Right ventricle myocardium inferior (tissue), 1 donor: ENCODE results near the gene SGK2. TPM values are rescaled to one million over a fixed set of nuclear protein-coding genes. Genes with fewer than 3 reads are reported as not detected.
A peak's percentile ranks its signal among the peaks of the same experiment; 100 is the strongest.
"Not testable (repeated sequence)": the region's sequence is repeated elsewhere in the genome, so short reads cannot be mapped to it uniquely, and the experiment has no call there.

Experiments used
- ATAC-seq: fragments of 200-7000 bp; cut with Tn5 transposase; one replicate; pipeline ENCODE4 v1.9.1; 2020; ENCODE audit warnings: mild to moderate bottlenecking, moderate library complexity
- DNase-seq: peaks from one replicate; pipeline ENCODE4 v3.0.0; 2021; ENCODE audit errors: missing footprints
- intact Hi-C: fragments of 100-400 bp; cut with DNase I; formaldehyde crosslinking; loops from one replicate; pipeline ENCODE4 v1.11.0; 2022
- total RNA-seq: library from RNA; stranded (reverse); fragmentation: NEBNext Ultra II Directional; extraction: Animal tissue kit (Norgen Biotek cat#: 25700); gene quantifications from one replicate; pipeline ENCODE4 v1.2.1, GENCODE V29; 2021
- donor health status: DM: no; HTN: yes; CAD: no; lungs with severe emphysema.

Gene SGK2
- total RNA-seq, 1 donor from 2014 or later: 1.1 TPM

DNA sequence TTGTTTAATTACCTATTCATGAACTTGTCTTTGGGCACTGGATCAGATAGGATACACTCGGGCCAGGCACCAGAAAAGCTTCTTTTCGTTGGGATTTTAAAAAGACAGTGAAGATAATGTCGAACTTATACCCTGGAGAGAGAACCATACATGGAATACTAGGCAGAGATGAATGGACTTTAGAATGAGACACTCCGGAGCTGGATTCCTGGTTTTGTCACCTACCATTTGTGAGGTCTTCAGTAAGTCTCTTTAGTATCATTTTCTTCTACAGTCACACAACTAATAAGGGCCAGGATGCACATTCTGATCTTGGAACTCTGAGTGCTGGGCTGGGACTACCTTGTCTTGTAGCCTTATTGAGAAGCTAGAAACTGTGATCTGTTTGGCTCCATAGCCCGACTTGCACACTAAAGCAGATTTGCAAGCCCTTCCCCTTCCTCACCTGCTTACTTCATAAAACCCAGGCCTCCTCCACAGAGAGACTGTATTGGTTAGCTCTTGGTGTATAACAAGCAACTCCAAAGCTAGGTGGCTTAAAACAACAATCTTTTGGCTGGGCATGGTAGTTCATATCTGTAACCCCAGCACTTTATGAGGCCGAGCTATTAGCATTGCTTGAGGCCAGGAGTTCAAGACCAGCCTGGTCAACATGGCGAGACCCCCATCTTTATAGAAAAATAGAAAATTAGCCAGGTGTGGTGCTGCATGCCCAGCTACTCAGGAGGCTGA is 24.5 kb downstream of the SGK2 start:
- ATAC-seq: no peak
- intact Hi-C loops: no loop called here
- DNase-seq: no peak

DNA sequence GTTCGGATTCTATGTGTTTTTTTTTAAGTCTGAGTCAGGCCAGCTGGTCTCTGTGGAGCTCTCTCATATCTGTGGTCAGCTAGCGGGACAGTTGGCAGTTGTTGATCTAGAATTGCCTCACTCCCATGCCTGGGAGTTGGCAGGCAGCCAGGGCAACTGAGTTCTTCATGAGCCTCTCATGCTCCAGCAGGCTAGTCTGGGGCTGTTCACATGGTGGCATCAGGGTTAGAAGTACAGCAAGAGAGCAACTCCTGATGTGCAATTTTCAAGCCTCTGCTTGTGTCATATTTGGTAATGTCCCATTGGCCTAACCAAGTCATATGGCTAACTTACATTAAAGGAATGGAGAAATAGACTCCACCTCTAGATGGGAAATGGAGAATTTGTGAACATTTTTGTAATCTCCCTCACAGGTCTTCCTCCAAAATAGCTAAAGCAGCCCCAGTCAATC is 25.2 kb downstream of the SGK2 start:
- peak; percentile 86 for DNase-seq
- intact Hi-C loops: no loop called here
- peak; percentile 31 for ATAC-seq

DNA sequence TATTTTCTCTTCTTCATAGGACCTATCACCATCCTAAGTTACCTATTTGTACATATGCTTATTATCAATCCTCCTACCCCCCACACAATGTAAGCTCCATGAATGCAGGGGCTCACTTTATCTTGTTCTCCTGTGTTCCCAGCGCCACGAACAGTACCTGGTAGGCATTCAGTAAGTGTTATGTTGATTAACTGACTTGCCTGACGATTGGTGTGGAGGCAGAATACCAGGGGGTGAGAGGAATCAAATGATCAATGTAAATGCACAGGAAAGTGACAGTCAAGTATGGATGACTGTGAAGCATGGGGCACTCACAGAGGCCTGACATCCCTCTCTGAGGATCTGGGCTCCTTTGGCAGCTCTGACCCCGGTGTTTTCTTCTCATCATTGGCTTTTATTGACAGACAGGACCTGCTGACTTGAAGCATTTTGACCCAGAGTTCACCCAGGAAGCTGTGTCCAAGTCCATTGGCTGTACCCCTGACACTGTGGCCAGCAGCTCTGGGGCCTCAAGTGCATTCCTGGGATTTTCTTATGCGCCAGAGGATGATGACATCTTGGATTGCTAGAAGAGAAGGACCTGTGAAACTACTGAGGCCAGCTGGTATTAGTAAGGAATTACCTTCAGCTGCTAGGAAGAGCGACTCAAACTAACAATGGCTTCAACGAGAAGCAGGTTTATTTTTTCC is 25.8 kb downstream of the SGK2 start:
- no peak for DNase-seq
- no peak for ATAC-seq
- intact Hi-C loops: no loop called here

DNA sequence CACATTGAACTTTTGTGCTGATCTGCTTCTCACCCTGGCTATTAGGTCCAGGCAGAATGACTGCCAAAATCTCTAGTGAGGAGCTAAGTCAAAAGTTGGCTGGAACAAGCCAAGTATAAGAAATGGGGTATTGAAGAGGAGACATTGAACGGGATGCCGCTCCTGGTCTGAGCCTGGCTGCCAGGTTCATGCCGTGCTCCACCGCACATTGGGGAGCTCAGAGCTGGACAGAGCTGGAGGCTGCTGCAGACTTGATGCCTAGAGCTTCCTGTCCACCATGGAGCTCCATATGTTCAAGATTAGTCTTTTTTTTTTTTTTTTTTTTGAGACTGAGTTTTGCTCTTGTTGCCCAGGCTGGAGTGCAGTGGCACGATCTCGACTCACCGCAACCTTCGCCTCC is 27.8 kb downstream of the SGK2 start:
- DNase-seq: no peak
- no peak for ATAC-seq
- intact Hi-C loops: no loop called here

DNA sequence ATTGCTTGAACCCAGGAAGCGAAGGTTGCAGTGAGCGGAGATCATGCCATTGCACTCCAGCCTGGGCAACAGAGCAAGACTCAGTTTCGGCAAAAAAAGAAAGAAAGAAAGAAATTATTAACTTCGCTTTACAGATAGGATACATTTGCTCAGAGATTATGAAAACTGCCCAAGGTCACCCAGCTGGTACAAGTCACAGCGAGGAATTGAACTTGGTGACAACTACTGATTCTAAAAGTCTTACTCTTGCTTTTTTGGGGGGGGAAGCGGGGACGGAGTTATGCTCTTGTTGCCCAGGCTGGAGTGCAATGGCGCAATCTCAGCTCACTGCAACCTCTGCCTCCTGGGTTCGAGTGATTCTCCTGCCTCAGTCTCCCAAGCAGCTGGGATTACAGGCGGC is 29.7 kb downstream of the SGK2 start:
- intact Hi-C loops, ATAC-seq: not testable (repeated sequence)

DNA sequence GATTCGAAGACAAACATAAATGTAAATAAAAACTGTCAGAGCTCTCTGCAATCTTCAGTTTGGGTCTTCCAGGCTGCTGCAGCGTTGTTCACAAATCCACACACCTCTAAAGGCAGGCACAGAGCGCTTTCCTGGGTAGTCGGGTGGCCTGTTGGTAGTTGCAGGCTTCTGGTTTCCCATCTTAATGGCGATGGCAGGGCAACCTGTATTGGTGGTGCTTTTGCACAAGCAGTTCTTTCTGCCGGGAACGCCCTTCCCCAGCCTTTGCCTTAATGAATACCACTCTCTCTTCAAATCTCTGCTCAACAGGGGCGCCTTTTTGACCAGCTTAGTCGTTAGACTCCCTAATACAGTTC is 31.2 kb downstream of the SGK2 start:
- intact Hi-C loops: loop anchor here (5.0 kb wide), 2 partner anchors 53 to 133 kb away; partner anchors contain the start of gene SRSF6
- no peak for DNase-seq
- ATAC-seq: peak; percentile 1

More for the DNA sequence above, 29.7 kb downstream of the SGK2 start:
- DNase-seq: not testable (repeated sequence)

DNA sequence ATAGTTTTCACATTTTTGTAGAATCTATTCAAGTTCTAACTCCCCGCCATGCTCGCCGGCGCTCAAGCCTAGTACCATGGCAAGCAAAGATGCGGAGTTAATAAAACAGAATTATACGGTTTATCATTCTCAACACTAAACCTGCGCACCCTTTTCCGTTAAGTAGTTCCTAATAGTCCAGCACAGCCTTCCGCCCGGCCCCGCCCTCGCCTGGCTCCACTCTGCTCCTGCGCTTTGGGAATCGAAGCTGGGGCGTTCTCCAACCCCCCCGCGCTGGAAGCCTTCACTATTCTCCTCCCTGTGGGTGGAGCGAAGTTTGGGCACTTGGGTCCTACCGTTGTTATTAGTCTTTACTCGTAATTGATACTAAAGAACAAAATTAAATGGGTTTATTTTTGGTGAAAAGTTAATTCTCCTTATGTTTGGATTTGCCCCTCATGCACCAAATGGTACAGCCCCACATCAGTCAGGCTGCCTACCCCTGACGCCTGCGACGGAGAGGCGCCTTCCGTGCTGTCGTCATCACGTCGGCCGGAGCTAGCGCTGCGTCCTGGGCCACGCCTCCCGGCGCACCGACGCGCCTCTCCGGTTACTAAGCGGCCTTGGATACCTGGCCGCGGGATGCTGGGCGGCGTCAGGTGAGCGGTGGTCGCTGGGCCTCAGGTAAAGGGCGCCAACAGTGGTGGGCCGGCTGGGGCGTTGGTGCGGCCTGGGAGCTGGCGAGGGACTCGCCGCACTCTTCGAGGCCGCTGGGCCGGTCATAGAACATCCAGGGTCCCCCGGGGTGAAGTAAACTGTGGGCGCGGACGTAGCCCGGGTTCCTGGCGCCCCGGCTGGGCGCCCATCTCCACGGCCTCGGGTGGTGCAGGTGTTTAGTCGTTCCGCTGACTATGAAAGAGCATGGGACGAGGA is 31.8 kb downstream of the SGK2 start, which contains the start of gene IFT52:
IFT52 (plus strand) TSS at position 546 of the 912 bp plus-strand sequence. CDS start 3,762 bp downstream, outside the sequence.
- ATAC-seq (peak; percentile 99), DNase-seq (peak; percentile 96)
- intact Hi-C loops: loop anchor here (5.0 kb wide), 2 partner anchors 53 to 133 kb away; partner anchors contain the start of gene SRSF6

DNA sequence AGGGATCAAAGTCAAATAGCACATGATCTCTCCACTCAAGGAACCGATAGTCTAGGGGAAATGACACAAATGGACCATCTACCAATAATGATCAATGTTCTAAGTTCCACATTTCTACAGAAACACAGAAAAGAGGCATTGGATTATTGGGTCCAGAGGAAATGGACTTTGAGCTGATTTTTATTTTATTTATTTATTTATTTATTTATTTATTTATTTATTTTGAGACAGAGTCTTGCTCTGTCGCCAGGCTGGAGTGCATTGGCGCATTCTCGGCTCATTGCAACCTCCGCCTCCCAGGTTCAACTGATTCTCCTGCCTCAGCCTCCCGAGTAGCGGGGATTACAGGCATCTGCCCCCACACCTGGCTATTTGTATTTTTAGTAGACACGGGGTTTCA is 43.1 kb downstream of the SGK2 start:
- ATAC-seq, intact Hi-C loops, DNase-seq: not testable (repeated sequence)

DNA sequence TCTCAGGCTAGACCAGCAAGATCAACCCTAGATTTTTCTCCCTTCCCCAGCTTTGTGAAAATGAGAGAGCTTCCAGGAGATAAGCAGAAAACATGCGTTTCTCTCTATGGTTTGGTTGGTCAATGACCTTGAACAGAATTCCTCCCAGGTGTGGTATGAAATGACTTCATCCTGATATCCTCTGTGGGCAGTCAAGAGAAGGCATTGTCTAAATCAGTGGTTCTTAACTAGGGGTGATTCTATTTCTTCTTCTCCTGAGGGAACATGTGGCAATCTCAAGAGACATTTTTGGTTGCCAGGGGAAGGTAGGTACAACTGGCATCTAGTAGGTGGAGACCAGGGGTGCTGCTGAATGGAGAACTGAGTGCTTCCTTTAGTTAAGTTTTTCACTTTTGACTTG is 44.3 kb downstream of the SGK2 start:
- ATAC-seq (no peak), DNase-seq (no peak)
- intact Hi-C loops: no loop called here

DNA sequence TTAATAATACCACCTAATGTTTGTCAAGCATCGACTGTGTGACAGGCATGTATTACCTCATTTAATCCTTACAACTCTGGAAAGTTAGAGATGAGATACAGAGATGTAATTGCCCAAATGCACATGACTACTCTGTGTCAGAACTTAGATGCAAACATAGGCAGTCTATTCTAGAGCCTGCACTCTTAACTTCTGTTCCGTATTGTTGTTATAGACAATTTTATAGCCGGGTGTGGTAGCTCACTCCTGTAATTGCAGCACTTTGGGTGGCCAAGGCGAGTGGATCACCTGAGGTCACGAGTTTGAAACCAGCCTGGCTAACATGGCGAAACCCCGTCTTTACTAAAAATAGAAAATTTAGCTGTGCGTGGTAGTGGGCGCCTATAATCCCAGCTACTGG is 46.9 kb downstream of the SGK2 start:
- ATAC-seq: no peak
- intact Hi-C loops: no loop called here
- no peak for DNase-seq

DNA sequence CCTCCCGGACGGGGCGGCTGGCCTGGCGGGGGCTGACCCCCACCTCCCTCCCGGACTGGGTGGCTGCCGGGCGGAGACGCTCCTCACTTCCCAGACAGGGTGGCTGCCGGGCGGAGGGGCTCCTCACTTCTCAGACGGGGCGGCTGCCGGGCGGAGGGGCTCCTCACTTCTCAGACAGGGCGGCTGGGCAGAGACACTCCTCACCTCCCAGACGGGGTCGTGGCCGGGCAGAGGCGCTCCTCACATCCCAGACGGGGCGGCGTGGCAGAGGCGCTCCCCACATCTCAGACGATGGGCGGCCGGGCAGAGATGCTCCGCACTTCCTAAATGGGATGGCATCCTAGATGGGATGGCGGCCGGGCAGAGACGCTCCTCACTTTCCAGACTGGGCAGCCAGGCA is 48.5 kb downstream of the SGK2 start:
- intact Hi-C loops, DNase-seq, ATAC-seq: not testable (repeated sequence)

DNA sequence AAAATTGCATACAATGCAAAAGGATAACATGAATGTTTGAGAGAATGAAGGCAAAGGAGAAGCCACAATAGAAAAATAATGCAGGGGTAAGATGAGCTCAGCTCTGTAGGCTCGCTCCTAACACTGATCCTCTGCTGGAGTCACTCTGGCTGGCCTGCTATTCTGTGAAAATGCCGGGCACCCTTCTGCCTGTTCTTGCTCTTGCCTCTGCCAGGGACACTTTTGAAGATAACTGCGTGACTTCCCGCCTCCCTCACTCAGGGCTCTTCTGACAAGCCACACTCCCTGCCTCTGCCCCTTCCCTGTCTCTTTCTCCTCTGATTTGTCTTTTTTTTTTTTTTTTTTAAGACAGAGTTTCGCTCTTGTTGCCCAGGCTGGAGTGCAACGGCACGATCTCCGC is 72.8 kb downstream of the SGK2 start:
- ATAC-seq: no peak
- no peak for DNase-seq
- intact Hi-C loops: no loop called here

Other genes with a start within 250 kb of the SGK2 start
- gene SRSF6, start 101.1 kb upstream of the SGK2 start, total RNA-seq: 52.0 TPM
- gene L3MBTL1, start 51.3 kb upstream of the SGK2 start, total RNA-seq: 3.8 TPM
- gene IFT52, start 31.9 kb downstream of the SGK2 start, total RNA-seq: 6.5 TPM
- 1.4 TPM for gene MYBL2, start 108.1 kb downstream of the SGK2 start, total RNA-seq
- not detected for gene GTSF1L, start 168.0 kb downstream of the SGK2 start, total RNA-seq